Activated CD4-positive, alpha-beta T cell treated with anti-CD3 and anti-CD28 coated beads for 4 hours (primary cell): Measurements from ENCODE around the gene ZNF512.
"Not testable (repeated sequence)": the region's sequence is repeated elsewhere in the genome, so short reads cannot be mapped to it uniquely, and the experiment has no call there.

ENCODE experiments used
- DNase-seq, 2 donors: peaks; one replicate each; pipeline ENCODE4 v3.0.0-alpha.2; 2020

Gene ZNF512

DNA sequence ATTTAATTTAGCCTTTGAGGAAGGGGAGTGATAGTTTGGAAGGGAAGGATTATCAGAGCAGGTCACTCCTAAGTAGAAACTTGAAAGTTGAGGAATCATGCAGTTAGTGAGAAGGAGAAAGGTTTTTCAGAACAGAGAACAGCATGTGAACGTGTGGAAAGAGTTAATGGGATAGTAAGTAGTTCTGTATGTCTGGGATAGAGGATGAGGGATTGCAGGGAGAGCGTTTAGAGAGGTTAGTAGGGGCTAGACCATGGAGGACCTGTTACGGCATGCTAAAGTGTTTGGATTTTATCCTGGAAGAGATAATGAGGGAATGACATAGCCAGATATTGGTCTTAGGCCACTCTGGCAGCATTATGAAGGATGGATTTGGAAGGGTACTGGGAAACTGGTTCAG lies 1.8 kb downstream of the ZNF512 start:
- DNase-seq, result no peak

DNA sequence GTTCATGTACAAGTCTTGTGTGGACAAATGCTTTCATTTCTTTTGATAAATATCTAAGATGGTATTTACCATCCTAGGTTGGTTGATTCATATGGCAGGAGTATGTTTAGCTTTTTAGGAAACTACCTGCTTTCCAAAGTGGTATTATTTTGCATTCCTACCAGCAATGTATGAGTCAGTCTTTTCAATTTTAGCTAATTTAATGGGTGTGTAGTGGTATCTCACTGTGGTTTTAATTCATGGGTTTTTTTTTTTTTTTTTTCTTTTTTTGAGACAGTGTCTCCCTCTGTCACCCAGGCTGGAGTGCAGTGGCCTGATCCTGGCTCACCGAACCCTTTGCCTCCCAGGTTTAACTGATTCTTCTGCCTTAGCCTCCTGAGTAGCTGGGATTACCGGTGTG lies 4.2 kb downstream of the ZNF512 start:
- no peak for DNase-seq

DNA sequence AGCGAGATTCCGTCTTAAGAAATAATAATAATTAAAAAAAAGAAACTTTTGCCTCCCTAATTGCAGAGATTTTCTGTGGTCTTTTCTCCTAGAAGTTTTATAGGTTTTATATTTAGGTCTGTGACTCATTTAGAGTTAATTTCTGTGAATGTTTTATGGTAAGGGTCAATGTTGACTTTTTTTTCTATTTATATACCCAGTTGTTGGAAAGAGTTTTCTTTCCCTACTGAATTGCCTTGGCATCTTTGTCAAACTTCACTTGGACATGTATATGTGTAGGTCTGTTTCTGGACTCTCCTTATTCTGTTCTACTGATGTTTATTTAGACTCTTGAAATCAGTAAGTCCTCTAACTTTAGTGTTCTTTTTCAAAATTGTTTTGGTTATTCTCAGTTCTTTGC lies 5.5 kb downstream of the ZNF512 start:
- DNase-seq, result no peak

DNA sequence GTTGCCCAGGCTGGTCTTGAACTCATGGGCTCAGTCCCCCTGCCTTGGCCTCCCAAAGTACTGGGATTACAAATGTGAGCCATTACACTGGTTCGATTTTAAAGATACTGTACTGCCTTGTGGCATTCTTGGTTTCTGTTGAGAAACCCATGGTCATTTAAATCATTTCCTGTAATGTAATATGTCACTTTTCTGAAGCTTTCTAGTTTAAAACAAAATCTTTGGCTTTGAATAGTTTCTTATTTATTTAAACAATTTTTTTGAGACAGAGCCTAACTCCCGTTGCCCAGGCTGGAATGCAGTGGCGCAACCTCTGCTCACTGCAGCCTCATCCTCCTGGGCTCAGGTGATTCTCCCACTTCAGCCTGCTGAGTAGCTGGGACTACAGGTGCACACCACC lies 8.9 kb downstream of the ZNF512 start:
- DNase-seq, result no peak

DNA sequence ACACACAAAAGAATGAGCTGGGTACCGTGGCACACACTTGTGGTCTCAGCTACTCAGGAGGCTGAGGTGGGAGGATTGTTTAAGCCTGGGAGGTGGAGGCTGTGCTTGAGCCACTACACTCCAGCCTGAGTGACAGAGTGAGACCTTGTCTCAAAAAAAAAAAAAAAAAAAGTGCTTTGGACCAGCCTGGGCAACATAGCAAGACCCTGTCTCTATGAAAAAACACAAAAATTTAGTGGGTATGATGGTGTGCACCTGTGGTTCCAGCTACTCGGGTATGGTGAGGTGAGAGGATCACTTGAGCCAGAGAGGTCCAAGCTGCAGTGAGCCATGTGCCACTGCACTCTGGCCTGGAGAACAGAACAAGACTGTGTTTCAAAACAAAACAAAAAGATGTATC lies 10.4 kb downstream of the ZNF512 start:
- no peak for DNase-seq

DNA sequence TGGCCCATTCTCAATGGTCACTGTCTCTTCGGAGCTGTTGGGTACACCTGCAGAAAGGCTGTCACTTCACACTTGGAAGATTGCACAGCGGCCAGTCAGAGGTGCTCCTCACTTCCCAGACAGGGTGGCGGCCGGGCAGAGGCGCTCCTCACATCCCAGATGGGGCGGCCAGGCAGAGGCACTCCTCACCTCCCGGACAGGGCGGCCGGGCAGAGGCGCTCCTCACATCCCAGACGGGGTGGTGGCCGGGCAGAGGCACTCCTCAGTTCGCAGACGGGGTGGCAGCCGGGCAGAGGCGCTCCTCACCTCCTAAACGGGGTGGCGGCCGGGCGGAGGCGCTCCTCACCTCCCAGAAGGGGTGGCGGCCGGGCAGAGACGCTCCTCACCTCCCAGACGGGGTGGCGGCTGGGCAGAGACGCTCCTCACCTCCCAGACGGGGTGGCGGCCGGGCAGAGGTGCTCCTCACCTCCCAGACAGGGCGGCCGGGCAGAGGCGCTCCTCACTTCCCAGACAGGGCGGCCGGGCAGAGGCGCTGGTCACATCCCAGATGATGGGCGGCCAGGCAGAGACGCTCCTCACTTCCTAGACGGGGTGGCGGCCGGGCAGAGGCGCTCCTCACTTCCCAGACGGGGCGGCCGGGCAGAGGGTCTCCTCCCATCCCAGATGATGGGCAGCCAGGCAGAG lies 11.3 kb downstream of the ZNF512 start:
- DNase-seq, result not testable (repeated sequence)

DNA sequence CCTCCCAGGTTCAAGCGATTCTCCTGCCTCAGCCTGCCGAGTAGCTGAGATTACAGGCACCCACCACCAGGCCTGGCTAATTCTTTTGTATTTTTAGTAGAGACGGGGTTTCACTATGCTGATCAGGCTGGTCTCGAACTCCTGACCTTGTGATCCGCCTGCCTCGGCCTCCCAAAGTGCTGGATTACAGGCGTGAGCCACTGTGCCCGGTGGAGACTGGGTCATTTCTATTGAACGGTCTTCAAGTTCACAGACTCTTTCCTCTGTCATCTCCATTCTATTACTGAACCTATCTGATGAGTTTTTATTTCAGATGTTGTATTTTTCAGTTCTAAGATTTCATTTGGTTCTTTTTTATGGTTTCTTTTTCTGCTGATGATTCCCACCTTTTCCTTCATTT lies 12.6 kb downstream of the ZNF512 start:
- not testable (repeated sequence) for DNase-seq

DNA sequence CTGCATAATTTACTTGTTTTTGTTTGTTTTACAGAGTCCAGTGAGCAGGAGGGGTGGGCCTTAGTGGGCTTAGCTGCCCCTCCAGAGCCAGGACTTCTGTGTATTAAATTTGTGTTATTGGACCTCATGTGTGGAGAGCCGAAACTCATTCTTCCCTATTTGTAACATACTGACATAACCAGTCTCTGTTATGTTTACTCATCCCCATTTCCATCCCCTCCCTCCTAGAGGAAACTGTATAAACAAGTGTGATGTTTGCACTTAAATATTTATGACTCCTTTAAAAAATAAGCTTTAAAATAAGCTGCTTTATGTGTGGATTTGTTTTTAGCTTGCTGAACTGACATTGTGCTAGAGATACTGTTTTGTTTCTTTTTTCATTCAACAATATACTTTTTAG lies 13.8 kb downstream of the ZNF512 start:
- no peak for DNase-seq

DNA sequence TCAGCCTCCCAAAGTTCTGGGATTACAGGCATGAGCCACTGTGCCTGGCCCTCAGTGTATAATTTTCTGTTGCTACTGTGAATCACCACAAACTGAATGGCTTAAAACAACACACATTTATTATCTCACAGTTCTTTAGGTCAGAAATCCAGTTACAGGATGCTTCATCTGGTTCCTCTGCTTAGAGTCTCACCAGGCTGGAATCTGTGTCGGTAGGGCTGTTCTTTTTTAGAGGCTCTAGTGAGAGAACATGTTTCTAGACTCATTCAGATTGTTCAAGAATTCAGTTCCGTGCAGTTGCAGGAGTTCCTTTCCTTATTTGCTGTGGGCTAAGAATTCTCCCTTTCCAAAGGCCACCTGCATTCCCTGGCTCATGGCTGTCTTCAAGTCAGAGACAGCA lies 23.8 kb downstream of the ZNF512 start:
- no peak for DNase-seq

DNA sequence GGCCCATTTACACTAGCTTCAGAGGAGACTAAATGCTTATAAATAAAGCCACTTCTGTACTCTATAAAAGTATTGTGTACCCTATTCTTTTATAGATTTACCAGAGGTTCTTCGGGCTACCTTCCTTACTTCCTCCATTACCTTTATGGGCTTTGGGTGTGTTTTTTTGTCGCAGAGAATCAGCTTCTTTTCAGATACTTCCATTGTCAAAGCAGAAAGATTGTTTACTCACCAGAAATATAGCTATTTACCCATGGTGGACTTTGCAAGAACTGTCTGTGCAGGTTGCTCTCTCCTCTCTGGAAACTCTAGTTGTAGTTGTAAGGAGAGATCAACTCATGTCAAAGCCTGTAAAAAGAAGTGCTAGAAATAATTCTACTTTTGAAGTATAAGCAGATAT lies 31.1 kb downstream of the ZNF512 start:
- no peak for DNase-seq

DNA sequence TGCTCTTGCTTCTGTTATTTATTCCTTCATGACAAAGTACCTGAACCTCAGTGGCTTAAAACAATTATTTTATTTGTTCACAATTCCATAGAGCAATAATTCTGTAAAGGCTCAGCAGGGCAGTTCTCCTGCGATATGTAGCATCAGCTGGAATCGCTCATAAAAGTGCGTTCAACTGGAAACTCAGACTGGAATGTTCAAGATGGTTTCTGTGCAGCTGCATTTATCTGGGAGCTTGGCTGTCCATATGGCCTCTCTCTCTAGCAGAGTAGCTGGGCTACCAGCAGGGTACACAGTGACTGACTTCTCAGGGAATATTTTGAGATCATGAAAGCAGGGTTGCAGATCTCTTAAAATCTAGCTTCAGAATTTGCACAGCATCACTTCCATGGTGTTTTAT lies 32.5 kb downstream of the ZNF512 start:
- DNase-seq, result no peak

DNA sequence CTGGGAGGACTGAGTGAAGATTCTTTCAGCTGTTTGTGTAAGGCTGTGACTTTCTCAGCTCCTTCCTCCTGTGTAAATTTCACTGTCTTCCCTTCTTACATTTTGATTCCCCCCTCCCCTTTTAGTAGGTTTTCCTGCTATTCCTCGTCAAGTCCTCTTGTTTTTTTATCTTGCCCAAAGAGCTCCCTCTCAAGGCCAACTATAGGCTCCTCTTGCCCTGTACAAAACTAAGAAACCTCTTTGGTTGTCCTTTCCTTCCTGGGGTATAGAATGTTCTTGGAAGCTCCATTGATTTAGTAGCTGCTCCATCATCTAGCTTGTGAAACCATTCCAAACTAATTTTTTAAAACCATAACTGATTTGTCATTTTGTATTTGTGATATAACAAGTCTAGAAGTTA lies 38.7 kb downstream of the ZNF512 start:
- no peak for DNase-seq

DNA sequence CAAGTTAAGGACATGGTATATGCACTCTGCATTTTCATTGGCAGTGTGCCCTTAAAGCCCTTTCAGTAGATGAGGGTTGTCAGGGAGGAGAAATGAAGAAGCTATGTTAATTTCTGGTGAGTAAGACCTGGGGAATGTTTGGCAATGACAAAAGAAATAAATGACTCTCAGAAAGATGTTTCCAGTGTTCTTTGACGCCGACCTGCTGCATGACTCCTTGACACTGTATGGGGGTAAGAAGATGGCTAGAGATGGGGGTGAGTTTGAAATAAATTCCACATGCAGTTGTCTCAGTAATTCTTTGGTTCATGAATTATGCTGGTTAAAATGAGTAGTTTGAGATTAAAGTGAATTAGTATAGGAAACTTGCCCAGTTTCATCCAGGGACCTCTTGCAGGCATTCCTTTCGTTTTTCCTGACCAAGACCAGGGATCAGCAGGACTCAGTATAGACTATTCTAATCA lies 40.1 kb downstream of the ZNF512 start:
- no peak for DNase-seq

DNA sequence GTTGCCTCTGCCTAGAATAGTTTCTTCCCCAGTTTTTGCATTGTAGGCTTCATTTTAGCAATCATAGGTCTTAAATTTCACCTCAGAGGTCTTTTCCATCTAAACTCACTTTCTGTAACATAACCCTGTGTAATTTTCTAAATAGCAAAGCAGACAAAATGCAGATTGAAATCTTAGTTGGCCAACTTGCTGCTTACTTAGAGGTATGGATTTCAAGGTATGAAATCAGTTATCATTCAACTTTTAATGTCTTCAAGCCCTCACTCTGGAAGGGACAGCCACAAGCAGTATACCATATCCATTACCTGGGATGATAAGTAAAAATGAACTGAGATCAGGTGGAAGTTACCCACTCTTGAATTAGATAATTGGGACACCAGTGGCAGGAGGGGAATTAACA lies 42.1 kb downstream of the ZNF512 start:
- DNase-seq, result no peak

DNA sequence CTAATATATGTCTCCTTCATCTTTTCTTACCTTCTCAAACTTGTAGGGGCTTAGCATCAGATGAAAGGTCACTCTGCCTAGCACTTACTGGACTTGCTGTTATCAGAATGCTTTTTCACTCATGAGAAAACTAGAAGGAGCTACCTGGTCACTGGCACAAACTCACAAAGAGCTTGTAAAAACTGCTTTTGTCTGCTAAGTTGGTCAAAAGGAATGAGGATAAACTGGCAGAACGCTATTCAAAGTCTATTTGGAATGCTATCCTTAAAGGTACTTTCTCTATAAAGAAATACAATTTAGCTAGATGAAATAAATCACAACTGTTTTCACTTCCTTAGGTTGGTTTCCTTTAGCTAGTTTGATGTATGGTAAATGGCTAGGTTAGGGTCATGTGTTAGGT lies 43.5 kb downstream of the ZNF512 start:
- DNase-seq, result not testable (repeated sequence)

DNA sequence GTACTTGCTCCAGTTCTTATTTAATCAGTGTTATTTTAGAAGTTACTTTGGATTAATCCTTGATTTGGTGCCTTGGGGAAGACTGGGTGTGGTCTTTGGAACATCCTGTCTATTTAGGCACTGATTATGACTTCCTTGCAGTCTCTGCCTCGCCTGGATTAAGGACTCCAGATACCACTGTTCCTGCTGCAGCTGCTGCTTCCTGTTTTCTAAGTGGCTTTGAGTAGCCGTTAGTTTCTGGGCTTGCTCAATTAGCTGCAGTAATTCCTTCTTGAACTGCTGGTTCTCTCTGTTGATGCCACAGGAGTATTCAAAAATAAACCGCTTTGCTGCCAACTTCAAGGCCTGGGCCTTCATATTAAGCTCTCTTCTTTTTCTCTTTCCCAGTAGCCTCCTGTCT lies 44.1 kb downstream of the ZNF512 start:
- DNase-seq, result not testable (repeated sequence)

DNA sequence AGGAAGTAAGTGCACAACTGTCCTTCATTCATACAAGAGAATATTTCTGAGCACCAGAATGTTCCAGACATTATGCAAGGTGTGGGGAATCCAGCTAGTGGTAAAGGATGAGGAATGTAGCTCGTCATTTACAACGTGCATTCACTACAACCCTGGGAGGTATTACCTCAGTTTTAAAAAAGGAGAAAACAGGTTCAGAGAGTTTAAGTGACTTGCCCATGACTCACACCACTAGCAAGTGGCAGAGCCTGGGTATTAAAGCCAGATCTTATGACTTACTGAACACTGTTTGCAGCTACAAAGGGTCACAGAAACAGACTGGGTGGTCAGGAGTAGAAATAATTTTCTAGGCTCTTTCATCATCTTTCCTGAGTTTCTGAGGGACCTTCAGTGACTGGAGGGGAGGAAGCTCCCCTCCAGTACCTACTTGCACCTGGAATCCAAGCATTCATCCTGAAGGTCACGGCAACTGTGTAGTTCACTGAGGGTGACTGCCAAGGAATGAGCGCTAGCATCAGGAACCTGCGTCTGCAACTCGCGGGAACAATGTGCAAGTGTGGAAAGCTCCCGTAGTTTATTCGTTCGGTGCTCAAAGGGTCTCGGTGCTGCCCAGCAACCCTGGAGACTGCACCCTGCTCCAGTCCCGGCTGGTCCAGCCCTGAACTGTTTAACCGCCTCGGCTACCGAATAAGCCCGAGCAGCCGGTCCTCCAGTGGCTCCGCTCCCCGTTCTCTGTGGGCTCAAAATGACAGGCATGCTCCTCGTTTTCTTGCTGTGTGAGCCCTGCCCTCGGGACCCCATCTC lies 45.3 kb downstream of the ZNF512 start:
- no peak for DNase-seq

DNA sequence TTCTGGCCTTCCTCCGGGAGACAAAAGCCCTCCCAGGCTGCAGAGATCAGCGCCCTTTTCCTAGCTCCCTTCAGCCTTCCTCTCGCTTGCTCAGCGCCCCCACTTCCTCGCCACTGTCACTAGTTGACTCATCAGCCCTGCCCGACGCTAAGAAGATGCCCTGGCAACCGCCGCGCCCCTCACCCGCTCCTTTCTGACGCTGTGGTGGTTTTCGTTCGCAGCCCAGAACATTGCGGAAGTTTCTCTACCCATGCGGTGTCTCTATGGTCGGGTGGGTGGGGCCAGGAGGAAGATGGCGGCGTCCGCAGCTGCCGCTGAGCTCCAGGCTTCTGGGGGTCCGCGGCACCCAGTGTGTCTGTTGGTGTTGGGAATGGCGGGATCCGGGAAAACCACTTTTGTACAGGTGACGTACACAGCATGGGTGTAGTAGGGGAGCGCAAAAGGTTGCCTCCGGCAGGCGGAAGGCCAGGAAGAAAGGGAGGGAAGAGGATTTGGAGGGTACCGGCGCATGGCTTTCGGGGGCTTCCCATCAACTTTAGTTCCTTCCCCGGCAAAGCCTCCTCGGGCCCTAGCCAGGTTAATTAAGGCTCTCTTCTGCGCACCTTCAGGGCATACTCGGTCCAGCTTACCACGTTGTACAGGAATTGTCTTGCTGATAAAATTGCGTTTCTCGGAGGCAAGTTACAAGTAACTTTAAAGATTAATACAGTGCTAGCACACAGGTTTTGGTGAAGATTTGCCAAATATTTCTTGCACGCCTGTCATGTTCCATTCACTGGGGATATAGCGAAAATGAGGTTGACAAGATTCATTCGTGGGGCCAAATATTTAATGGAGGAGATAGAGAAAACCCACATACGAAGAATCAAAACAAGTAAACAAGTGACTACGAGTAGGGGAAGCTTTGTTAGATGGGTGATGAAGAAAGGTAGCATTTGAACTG lies 46.2 kb downstream of the ZNF512 start, which contains the start of the genes CCDC121 and GPN1:
TSS of gene CCDC121 (minus strand) at position 246 of the 943 bp plus-strand sequence. CDS start 1,213 bp downstream, outside the sequence.
TSS of gene GPN1 (plus strand) at position 284 of the 943 bp plus-strand sequence. CDS start at position 293, 9 bp downstream.
- DNase-seq, result peak; percentile 93 to 95

DNA sequence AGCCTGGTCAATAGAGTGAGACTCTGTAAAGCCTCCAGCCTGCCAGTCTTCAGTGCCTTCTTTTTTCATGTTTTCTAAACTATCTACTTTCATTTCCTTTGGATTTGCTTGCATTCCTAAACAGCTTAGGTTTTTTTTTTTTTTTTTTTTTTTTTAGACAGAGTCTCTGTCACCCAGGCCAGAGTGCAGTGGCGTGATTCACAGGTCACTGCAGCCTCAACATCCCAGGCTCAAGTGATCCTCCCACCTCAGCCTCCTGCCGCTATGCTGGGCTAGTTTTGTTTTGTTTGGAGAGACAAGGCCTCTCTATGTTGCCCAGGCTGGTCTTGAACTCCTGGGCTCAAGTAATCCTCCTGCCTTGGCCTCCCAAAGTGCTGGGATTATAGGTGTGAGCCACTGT lies 47.4 kb downstream of the ZNF512 start:
- not testable (repeated sequence) for DNase-seq

DNA sequence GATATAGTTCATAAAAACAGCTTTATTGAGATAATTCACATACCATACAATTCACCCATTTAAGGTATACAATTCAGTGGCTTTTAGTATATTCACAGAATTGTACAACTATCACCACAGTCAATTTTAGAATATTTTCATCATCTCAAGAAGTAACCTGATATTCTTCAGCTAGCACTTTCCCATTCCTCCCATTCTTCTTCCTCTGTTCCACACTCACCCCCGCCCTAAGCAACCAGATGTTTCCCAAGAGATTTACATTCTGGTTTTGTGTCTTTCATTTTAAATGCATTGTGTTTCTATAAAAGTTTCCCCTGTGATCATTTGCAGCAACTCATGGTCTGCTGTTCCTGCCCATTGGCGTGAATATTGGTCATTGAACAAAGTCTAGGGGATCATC lies 51.4 kb downstream of the ZNF512 start:
- DNase-seq, result no peak

DNA sequence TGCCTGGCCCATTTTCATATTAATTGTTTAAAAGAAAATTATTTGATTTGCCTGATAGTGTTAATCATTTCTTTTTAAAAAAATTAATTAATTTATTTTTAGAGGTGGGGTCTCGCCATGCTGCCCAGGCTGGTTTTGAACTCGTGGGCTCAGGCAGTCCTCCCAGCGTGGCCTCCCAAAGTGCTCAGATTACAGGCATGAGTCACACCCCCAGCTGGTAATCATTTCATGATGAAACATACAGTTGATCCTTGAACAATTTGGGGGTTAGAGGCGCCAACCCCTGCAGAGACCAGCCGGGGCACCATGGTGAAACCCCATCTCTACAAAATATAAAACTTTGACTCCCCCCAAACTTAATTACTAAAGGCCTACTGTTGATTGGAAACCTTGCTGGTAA lies 53.9 kb downstream of the ZNF512 start:
- no peak for DNase-seq

DNA sequence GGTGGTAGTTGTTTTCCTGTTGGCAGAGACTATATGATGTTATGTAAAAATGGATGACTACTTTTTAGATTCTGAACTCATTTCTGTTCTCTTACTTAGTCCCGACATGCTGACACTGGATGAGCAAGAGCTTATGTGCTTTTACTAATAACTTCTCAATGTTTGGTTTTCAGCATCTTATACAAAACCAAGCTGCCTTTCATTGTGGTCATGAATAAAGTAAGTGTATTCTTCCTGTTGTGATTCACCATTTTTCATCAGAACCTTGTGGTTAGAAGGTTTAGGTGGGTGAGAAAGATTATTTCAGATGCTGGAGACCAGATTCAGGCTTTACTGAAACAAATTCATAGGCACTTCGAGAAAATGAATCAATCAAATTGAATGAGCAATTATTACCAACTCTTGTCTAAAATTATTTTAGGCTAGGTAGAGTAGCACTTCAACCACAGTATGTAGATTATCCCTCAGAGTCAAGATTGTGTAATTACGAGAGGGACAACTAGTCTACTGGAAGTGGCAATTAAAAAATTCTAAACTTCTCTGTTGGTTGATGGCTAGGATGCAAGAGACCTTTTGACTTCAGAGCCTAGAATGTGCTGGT lies 55.3 kb downstream of the ZNF512 start:
- no peak for DNase-seq

DNA sequence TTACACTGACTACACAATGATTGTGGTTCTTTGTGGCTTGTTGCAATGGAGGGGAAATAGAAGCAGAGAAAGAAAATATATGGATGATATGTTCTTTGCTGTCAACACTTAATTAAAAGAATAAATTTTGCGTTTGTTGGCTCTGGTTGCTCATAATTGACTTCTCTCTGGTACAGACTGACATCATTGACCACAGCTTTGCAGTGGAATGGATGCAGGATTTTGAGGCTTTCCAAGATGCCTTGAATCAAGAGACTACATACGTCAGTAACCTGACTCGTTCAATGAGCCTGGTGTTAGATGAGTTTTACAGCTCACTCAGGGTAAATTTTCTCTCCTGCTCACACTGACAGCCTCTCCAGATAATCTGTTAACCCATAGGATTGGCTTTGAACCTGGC lies 55.9 kb downstream of the ZNF512 start:
- DNase-seq, result no peak
